Spleen (tissue), 7 donors: Measurements from ENCODE around the gene SMIM3.

ENCODE experiments used
- POLR2A ChIP-seq, 3 donors: fragments of 450-650 bp; IDR thresholded peaks; one replicate each; pipeline ENCODE4 v1.5.1; 2017; ENCODE audit warnings: antibody characterized with exemption in 3 of 3, mild to moderate bottlenecking in 1 of 3
- TF ChIP-seq, protein P1 (sequence below), 11 experiments: fragments of 200-600 bp in 7 of 11; fragments of 450-650 bp in 4 of 11; sonication (generic) in 4 of 11; IDR thresholded peaks in 8 of 11; conservative IDR thresholded peaks in 3 of 11; 1 replicate in 7 of 11; 2 replicates in 4 of 11; pipeline versions ENCODE4 v1.4.0 to v1.8.0; 2016 to 2021; ENCODE audit warnings: antibody characterized with exemption in 11 of 11, inconsistent platforms in 4 of 11, mild to moderate bottlenecking in 1 of 11
- donor health status: DM: no; HTN: no; CAD: no; lungs with moderate emphysema.
- donor health status: DM: no; HTN: no; CAD: no.
- donor health status: DM: no; HTN: no; CAD: no.

DNA sequence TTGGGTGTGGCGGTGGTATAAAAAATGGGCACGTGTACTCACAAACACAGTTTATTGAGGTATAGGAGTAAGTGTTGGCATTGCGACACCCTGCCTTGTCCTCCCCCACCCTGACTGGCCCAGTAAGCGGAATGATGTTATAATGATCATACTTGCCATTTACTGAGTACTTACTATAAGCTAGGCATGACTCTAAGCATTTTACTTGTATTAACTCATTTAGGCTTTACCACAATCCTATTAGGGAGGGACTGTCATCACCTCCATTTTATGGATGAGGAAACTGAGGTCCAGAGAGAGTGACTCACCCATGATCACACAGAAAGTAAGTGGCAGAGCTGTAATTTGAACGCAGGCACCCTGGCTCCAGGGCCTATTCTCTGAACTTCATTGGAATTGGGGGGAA is 2.3 kb downstream of the SMIM3 start:
- TF ChIP-seq POLR2A (IDR thresholded peaks at IDR 0.05) = no peak
- TF ChIP-seq, protein P1, sequence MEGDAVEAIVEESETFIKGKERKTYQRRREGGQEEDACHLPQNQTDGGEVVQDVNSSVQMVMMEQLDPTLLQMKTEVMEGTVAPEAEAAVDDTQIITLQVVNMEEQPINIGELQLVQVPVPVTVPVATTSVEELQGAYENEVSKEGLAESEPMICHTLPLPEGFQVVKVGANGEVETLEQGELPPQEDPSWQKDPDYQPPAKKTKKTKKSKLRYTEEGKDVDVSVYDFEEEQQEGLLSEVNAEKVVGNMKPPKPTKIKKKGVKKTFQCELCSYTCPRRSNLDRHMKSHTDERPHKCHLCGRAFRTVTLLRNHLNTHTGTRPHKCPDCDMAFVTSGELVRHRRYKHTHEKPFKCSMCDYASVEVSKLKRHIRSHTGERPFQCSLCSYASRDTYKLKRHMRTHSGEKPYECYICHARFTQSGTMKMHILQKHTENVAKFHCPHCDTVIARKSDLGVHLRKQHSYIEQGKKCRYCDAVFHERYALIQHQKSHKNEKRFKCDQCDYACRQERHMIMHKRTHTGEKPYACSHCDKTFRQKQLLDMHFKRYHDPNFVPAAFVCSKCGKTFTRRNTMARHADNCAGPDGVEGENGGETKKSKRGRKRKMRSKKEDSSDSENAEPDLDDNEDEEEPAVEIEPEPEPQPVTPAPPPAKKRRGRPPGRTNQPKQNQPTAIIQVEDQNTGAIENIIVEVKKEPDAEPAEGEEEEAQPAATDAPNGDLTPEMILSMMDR (IDR thresholded peaks at IDR 0.05 in 8 of 11, conservative IDR thresholded peaks at IDR 0.05 in 3 of 11) = no peak
